ENCODE measurements around the gene SMIM20. TPM values are rescaled to one million over a fixed set of nuclear protein-coding genes. Genes with fewer than 3 reads are reported as not detected.

Gene SMIM20
- total and polyA plus RNA-seq, 2 of the 4 experiments (the other 2 are of a cell fraction): 13.6 to 23.1 TPM

DNA sequence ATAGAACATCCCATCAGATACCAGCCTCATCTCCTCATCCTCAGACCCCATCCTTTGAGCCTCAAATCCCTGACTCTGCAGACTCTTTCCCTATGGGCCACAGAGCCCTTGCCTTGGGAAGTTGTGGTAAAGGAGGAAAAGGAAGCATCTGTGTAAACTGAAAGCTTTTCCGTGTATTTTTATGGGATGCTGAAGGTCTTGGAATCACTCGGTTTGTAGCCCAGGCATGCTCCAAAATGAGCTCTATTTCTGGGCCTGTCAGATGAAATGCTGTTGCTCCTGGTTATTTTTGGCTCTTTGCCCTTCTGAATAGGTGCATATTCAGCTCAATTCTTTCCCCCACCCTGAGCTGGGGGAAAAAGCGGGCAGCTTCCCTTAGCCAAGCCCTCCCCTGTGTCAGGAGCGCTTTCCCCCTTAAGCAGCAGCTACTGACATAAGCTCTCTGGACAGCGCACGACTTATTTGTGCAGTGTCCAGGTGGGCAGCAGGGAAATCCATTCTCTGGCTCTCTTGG lies 46.2 kb upstream of the SMIM20 start:
- H3K9me1 ChIP-seq (ENCODE audit: insufficient read depth, low read length): no peaks in the 10 kb centered on the region
- no peak overlapping the region for H3K27ac ChIP-seq (ENCODE audit: insufficient read depth, low read length)
- no peak overlapping the region for H2BK5ac ChIP-seq (ENCODE audit: low read depth, low read length, poor library complexity, severe bottlenecking)
- H2BK120ac ChIP-seq (ENCODE audit: low read depth, low read length): no peak overlapping the region
- no peak overlapping the region for H3K23ac ChIP-seq (ENCODE audit: low read depth, low read length)
- in situ Hi-C loops (cut with MboI; ENCODE audit: low sequenced_read_pairs): no loop called here
- no peak overlapping the region for H3K4me2 ChIP-seq (ENCODE audit: low read depth, low read length)
- no CpG with 5 or more reads among the region's 6 CpGs for WGBS, 2 experiments (ENCODE audit: extremely low coverage in 2 of 2, insufficient read length in 1 of 2)
- no peaks in the 10 kb centered on the region for H3K36me3 ChIP-seq (ENCODE audit: control insufficient read depth, insufficient read depth, low read length)
- no peak overlapping the region for H2BK20ac ChIP-seq (ENCODE audit: low read depth, low read length)
- no peak overlapping the region for H3K4me3 ChIP-seq (ENCODE audit: insufficient read depth, low read depth, low read length)
- intact Hi-C loops (cut with micrococcal nuclease): no loop called here
- no peak overlapping the region for H3K9ac ChIP-seq (ENCODE audit: low read depth, low read length)
- no peak overlapping the region for H3K18ac ChIP-seq (ENCODE audit: low read depth, low read length)
- dilution Hi-C loops (cut with HindIII; ENCODE audit: low sequenced_read_pairs, unreplicated experiment): no loop called here
- TF ChIP-seq POLR2A (IDR thresholded peaks at IDR 0.05; ENCODE audit: low read depth, low read length) (no peak), RFX5 (IDR thresholded peaks at IDR 0.05; ENCODE audit: low read depth, low read length) (no peak), SMC3 (IDR thresholded peaks at IDR 0.05; ENCODE audit: low read depth, low read length) (no peak), FOS (IDR thresholded peaks at IDR 0.05; ENCODE audit: low read depth, low read length) (no peak), BHLHE40 (IDR thresholded peaks at IDR 0.05; ENCODE audit: low read depth, low read length) (no peak), MAFK (IDR thresholded peaks at IDR 0.05; ENCODE audit: low read depth, low read length) (no peak), MAZ (IDR thresholded peaks at IDR 0.05; ENCODE audit: borderline replicate concordance, low read depth, low read length) (no peak)
- TF ChIP-seq, protein P1, sequence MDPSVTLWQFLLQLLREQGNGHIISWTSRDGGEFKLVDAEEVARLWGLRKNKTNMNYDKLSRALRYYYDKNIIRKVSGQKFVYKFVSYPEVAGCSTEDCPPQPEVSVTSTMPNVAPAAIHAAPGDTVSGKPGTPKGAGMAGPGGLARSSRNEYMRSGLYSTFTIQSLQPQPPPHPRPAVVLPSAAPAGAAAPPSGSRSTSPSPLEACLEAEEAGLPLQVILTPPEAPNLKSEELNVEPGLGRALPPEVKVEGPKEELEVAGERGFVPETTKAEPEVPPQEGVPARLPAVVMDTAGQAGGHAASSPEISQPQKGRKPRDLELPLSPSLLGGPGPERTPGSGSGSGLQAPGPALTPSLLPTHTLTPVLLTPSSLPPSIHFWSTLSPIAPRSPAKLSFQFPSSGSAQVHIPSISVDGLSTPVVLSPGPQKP (IDR thresholded peaks at IDR 0.05; ENCODE audit: borderline replicate concordance, low read depth, low read length): no peak
- H3K9me3 ChIP-seq (ENCODE audit: control insufficient read depth, insufficient read depth, low read length): no peaks in the 10 kb centered on the region
- no peaks in the 10 kb centered on the region; the same call in 1 of the 2 replicates for H3K4me1 ChIP-seq (ENCODE audit: control insufficient read depth, insufficient read depth, low read length)
- POLR2A ChIA-PET (ENCODE audit: unreplicated experiment): no interaction called here
- H3K14ac ChIP-seq (replicated peaks; ENCODE audit: low read depth, low read length): no peak overlapping the region
- H2AFZ ChIP-seq (replicated peaks; ENCODE audit: low read length, poor library complexity): no peak overlapping the region
- H4K5ac ChIP-seq (ENCODE audit: low read depth, low read length): no peak overlapping the region
- no peak overlapping the region for H2BK15ac ChIP-seq (ENCODE audit: low read depth, low read length)
- no peak overlapping the region for H4K91ac ChIP-seq (ENCODE audit: insufficient read depth, low read depth, low read length)
- no TSS peak for BruUV-seq (replicated peaks)
- no peaks in the 10 kb centered on the region for H4K20me1 ChIP-seq (ENCODE audit: insufficient read depth, low read length)
- H2AK9ac ChIP-seq (replicated peaks; ENCODE audit: low read depth, low read length, poor library complexity): no peak overlapping the region
- CTCF ChIA-PET: no interaction called here
- no peak overlapping the region for H2AK5ac ChIP-seq (ENCODE audit: low read depth, low read length)
- no peak overlapping the region for H3K4ac ChIP-seq (ENCODE audit: low read depth, low read length)
- H4K8ac ChIP-seq (ENCODE audit: low read depth in 2 of 2, low read length in 2 of 2): no peak overlapping the region
- H3K79me1 ChIP-seq (ENCODE audit: low read depth in 1 of 2, low read length in 2 of 2): no peaks in the 10 kb centered on the region
- DNase-seq (no peak), ATAC-seq (ENCODE audit: low read depth) (no peak)
- H3K56ac ChIP-seq (ENCODE audit: extremely low read depth, insufficient read depth, low read length): no peak overlapping the region
- H3K27me3 ChIP-seq (ENCODE audit: control insufficient read depth, insufficient read depth, low read length): no peaks in the 10 kb centered on the region

Measured in IMR-90 (cell line).